Fibroblast of lung (primary cell): ENCODE data around the gene GLYATL1B. TPM values are rescaled to one million over a fixed set of nuclear protein-coding genes. Genes with fewer than 3 reads are reported as not detected.
"Not testable (repeated sequence)": the region's sequence is repeated elsewhere in the genome, so short reads cannot be mapped to it uniquely, and the experiment has no call there.

Experiments used
- DNase-seq, 2 donors: peaks; one replicate each; pipeline versions ENCODE4 v3.0.0 to v3.0.0-alpha.2; 2010; ENCODE audit warnings: low read depth in 2 of 2
- H2AFZ ChIP-seq: 2 replicates; pipeline ENCODE4 v1.5.1; 2012; ENCODE audit warnings: low read length, control low read depth, inconsistent platforms
- H3K27ac ChIP-seq: 2 replicates; pipeline ENCODE4 v1.5.1; 2011; ENCODE audit warnings: low read length, control low read depth; ENCODE audit not compliant: insufficient read depth
- H3K27me3 ChIP-seq: 2 replicates; pipeline ENCODE4 v1.5.1; 2011; ENCODE audit warnings: mild to moderate bottlenecking, low read length; ENCODE audit not compliant: control insufficient read depth, insufficient read depth
- H3K36me3 ChIP-seq: 2 replicates; pipeline ENCODE4 v1.5.1; 2011; ENCODE audit warnings: low read length; ENCODE audit not compliant: control insufficient read depth, insufficient read depth
- H3K4me1 ChIP-seq: 2 replicates; pipeline ENCODE4 v1.5.1; 2011; ENCODE audit warnings: low read length; ENCODE audit not compliant: control insufficient read depth, insufficient read depth; ENCODE audit errors: extremely low read depth
- H3K4me2 ChIP-seq: 2 replicates; pipeline ENCODE4 v1.5.1; 2011; ENCODE audit warnings: low read length, control low read depth; ENCODE audit not compliant: insufficient read depth; ENCODE audit errors: extremely low read depth
- H3K4me3 ChIP-seq, 4 experiments: fragments of 200-600 bp in 1 of 4; sonication (generic) in 1 of 4; replicated peaks in 1 of 4; 2 replicates each; pipeline ENCODE4 v1.5.1; 2011 to 2016; ENCODE audit warnings: low read length in 4 of 4, low read depth in 3 of 4, mild to moderate bottlenecking in 3 of 4, control low read depth in 2 of 4, inconsistent platforms in 1 of 4, mixed read lengths in 1 of 4; ENCODE audit not compliant: insufficient read depth in 1 of 4; ENCODE audit errors: control extremely low read depth in 1 of 4
- H3K79me2 ChIP-seq: 2 replicates; pipeline ENCODE4 v1.5.1; 2012; ENCODE audit warnings: mild to moderate bottlenecking, low read length, inconsistent platforms; ENCODE audit not compliant: control insufficient read depth, insufficient read depth
- H3K9ac ChIP-seq: 2 replicates; pipeline ENCODE4 v1.5.1; 2011; ENCODE audit warnings: mild to moderate bottlenecking, low read length, control low read depth; ENCODE audit not compliant: insufficient read depth
- H3K9me3 ChIP-seq: 2 replicates; pipeline ENCODE4 v1.5.1; 2012; ENCODE audit warnings: low read depth, low read length; ENCODE audit not compliant: control insufficient read depth, insufficient read depth
- H4K20me1 ChIP-seq: 2 replicates; pipeline ENCODE4 v1.5.1; 2011; ENCODE audit warnings: low read length; ENCODE audit not compliant: control insufficient read depth, insufficient read depth; ENCODE audit errors: extremely low read depth
- CTCF ChIP-seq, 2 donors: IDR thresholded peaks in 1 of 2; conservative IDR thresholded peaks in 1 of 2; 1 replicate in 1 of 2; 2 replicates in 1 of 2; pipeline ENCODE4 v1.5.1; 2011 to 2012; ENCODE audit warnings: low read length in 2 of 2, control low read depth in 1 of 2, inconsistent platforms in 1 of 2, low read depth in 1 of 2, mild to moderate bottlenecking in 1 of 2
- EZH2 ChIP-seq: IDR thresholded peaks from 2 replicates; pipeline ENCODE4 v1.5.1; 2012; ENCODE audit warnings: low read length, control low read depth, mild to moderate bottlenecking; ENCODE audit errors: missing control alignments
- polyA plus RNA-seq, 2 donors: library from polyadenylated mRNA; depleted of rRNA in 1 of 2; stranded (reverse) in 1 of 2; unstranded in 1 of 2; fragments of >200 nt; gene quantifications; 2 replicates each; pipeline ENCODE4 v1.2.1, GENCODE V29; 2011 to 2012; ENCODE audit warnings: missing spikeins in 1 of 2
- total RNA-seq: library from RNA; depleted of rRNA; stranded (reverse); fragments of >200 nt; gene quantifications from 2 replicates; pipeline ENCODE4 v1.2.1, GENCODE V29; 2014

GLYATL1B gene
- total and polyA plus RNA-seq, 2 donors (not counting 1 experiment from before 2014, with no cell fraction given), result not detected

- no peaks in the 10 kb centered on the region for H3K9me3 ChIP-seq
- H3K4me2 ChIP-seq, result peak within 1 kb of the TSS; percentile 81
- TF ChIP-seq EZH2 (no peak), CTCF (conservative IDR thresholded peaks at IDR 0.05 in 1 of 2, IDR thresholded peaks at IDR 0.05 in 1 of 2; ENCODE audit: low read depth in 1 of 2, low read length in 2 of 2) (peak in 1 of 2 donors; percentile 21)
- peak; percentile 91 to 94 for DNase-seq
- H3K9ac ChIP-seq, result peak within 1 kb of the TSS; percentile 41
- H2AFZ ChIP-seq, result peak within 1 kb of the TSS; percentile 73
- H3K4me1 ChIP-seq, result peaks cover 3% of the 10 kb centered on the region
- H3K36me3 ChIP-seq, result no peaks in the 10 kb centered on the region
- peak within 1 kb of the TSS; percentile 59 to 73 (median 68) for H3K4me3 ChIP-seq
- H3K27ac ChIP-seq, result peak within 1 kb of the TSS; percentile 13
- no peaks in the 10 kb centered on the region for H4K20me1 ChIP-seq
- no peaks in the 10 kb centered on the region for H3K27me3 ChIP-seq
- H3K79me2 ChIP-seq, result peaks cover 3% of the 10 kb centered on the region
Measured at GRCh38 chr11:59106363-59107336, 20.5 kb downstream of the GLYATL1B start, which contains the start of gene FAM111B. Gene FAM111B (plus strand): TSS chr11:59107237. CDS start chr11:59109626, 2,389 bp downstream.

- H3K4me1 ChIP-seq, H3K9me3 ChIP-seq, H3K27ac ChIP-seq, H3K79me2 ChIP-seq, H3K9ac ChIP-seq, H3K36me3 ChIP-seq, H3K27me3 ChIP-seq, DNase-seq, H4K20me1 ChIP-seq: not testable (repeated sequence)
- Histone ChIP-seq H3K4me3 (peak overlapping the region; percentile 59 to 73 (median 68)), H2AFZ (peak overlapping the region; percentile 71), H3K4me2 (peak overlapping the region; percentile 81)
Measured at GRCh38 chr11:59107721-59108120, 21.6 kb downstream of the GLYATL1B start.

DNA sequence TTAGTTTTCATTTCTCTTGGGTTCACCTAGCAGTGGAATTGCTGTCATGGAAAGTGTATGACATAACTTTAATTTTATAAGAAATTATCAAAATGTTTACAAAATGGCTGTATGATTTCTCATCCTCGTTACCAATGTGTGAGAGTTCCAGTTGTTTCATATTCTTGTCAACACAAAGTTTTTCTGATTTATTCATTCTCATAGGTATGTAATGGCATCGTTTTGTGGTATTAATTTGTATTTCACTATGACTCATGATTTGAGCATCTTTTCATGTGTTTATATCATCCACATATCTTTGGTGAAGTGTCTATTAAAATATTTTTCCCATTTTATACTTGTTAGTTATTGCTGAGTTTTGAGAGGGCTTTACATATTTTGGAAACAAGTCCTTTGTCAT, 26.4 kb downstream of the GLYATL1B start:
- Histone ChIP-seq H3K27me3 (no peaks in the 10 kb centered on the region), H3K9me3 (no peaks in the 10 kb centered on the region), H3K4me2 (peak overlapping the region; percentile 33), H4K20me1 (no peaks in the 10 kb centered on the region), H3K9ac (no peak overlapping the region), H3K4me1 (peaks cover 3% of the 10 kb centered on the region), H2AFZ (no peak overlapping the region), H3K79me2 (peaks cover 3% of the 10 kb centered on the region), H3K27ac (no peak overlapping the region), H3K36me3 (no peaks in the 10 kb centered on the region), H3K4me3 (no peak overlapping the region)
- DNase-seq, result peak; percentile 3 to 11
- no peak for TF ChIP-seq CTCF (conservative IDR thresholded peaks at IDR 0.05 in 1 of 2, IDR thresholded peaks at IDR 0.05 in 1 of 2; ENCODE audit: low read depth in 1 of 2, low read length in 2 of 2)
- no peak for TF ChIP-seq EZH2
